ENCODE results near the gene PPP1R1B. TPM values are rescaled to one million over a fixed set of nuclear protein-coding genes. Genes with fewer than 3 reads are reported as not detected.

PPP1R1B gene
- total and polyA plus RNA-seq, 2 donors (not counting 1 experiment from before 2014, with no cell fraction given) = not detected

GRCh38 chr17:39662551-39663339 is 36.0 kb downstream of the PPP1R1B start:
- H3K4me3 ChIP-seq (ENCODE audit: control extremely low read depth in 1 of 5, extremely low read depth in 1 of 5, insufficient read depth in 1 of 5, low read depth in 2 of 5, low read length in 4 of 5) = no peak overlapping the region
- H3K36me3 ChIP-seq (replicated peaks in 1 of 2; ENCODE audit: control extremely low read depth in 1 of 2, control insufficient read depth in 1 of 2, extremely low read depth in 1 of 2, insufficient read depth in 2 of 2, low read length in 1 of 2) = peaks cover 0 to 33% of the 10 kb centered on the region in 2 experiments
- ATAC-seq (ENCODE audit: low read depth) (no peak), DNase-seq (no peak)
- H2AFZ ChIP-seq (ENCODE audit: insufficient read depth, low read depth, low read length, poor library complexity, severe bottlenecking) = no peak overlapping the region
- no peak overlapping the region for H3K27ac ChIP-seq (ENCODE audit: low read length in 2 of 2)
- H3K27me3 Mint-ChIP-seq = peaks cover 8% of the 10 kb centered on the region
- no peak overlapping the region for H3K9ac ChIP-seq (ENCODE audit: low read length)
- 65% methylated on average over 16 of the region's 22 CpGs for WGBS (ENCODE audit: insufficient coverage)
- H3K4me1 Mint-ChIP-seq = peaks cover 43% of the 10 kb centered on the region
- peaks cover 7% of the 10 kb centered on the region for H3K79me2 ChIP-seq (ENCODE audit: control insufficient read depth, insufficient read depth, low read length)
- no peaks in the 10 kb centered on the region for H3K9me3 Mint-ChIP-seq (ENCODE audit: insufficient read depth)
- intact Hi-C loops (cut with micrococcal nuclease) = no loop called here
- TF ChIP-seq CTCF (IDR thresholded peaks at IDR 0.05) = no peak
- TF ChIP-seq EZH2 (IDR thresholded peaks at IDR 0.05; ENCODE audit: borderline replicate concordance, insufficient read depth, low read depth, low read length, poor library complexity, severe bottlenecking) = no peak
- no peaks in the 10 kb centered on the region for H3K9me3 ChIP-seq (ENCODE audit: control extremely low read depth in 1 of 3, control insufficient read depth in 2 of 3, insufficient read depth in 1 of 3, low read length in 2 of 3)
- no peak overlapping the region for H3K4me3 Mint-ChIP-seq
- no peaks in the 10 kb centered on the region for H4K20me1 ChIP-seq (ENCODE audit: control insufficient read depth, insufficient read depth, low read length, poor library complexity, severe bottlenecking)
- POLR2A ChIA-PET = no interaction called here
- H3K4me2 ChIP-seq (replicated peaks; ENCODE audit: low read depth, low read length, poor library complexity, severe bottlenecking) = no peak overlapping the region
- peaks cover 45 to 62% of the 10 kb centered on the region in 2 donors for H3K4me1 ChIP-seq (ENCODE audit: control insufficient read depth in 2 of 2, insufficient read depth in 2 of 2, low read length in 2 of 2)
- no peak overlapping the region for H3K27ac Mint-ChIP-seq
- CTCF ChIA-PET = interaction anchor here (1.1 kb wide), 1 partner anchor 10 kb away, joined by 3 read pairs; no protein-coding TSS in a partner anchor
- peaks cover 0 to 14% (median 7%) of the 10 kb centered on the region in 4 experiments for H3K27me3 ChIP-seq (replicated peaks in 1 of 4; ENCODE audit: control extremely low read depth in 1 of 4, control insufficient read depth in 3 of 4, insufficient read depth in 4 of 4, low read length in 3 of 4)

DNA sequence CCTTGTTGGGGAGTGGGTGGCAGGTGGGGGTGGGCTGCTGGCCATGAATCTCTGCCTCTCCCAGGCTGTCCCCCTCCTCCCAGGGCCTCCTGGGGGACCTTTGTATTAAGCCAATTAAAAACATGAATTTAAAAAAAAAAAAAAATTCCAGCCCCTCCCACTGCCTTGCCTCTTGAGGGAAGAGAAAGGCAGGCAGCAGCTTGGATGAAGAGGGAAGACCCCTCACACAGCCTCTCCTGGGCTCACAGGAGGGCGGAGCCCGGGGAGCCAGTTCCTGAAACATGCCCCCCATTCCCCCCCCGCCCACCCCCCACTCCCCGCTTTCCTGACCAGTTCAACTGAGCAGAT is 36.6 kb downstream of the PPP1R1B start:
- ChIA-PET POLR2A (interaction anchor here (0.6 kb wide), 1 partner anchor 277 kb away, joined by 4 read pairs; no protein-coding TSS in a partner anchor), CTCF (interaction anchor here (1.1 kb wide), 1 partner anchor 10 kb away, joined by 3 read pairs; no protein-coding TSS in a partner anchor)
- H3K9me3 Mint-ChIP-seq (ENCODE audit: insufficient read depth) = no peaks in the 10 kb centered on the region

More for the DNA sequence above, 36.6 kb downstream of the PPP1R1B start:
- ATAC-seq (ENCODE audit: low read depth) = no peak
- Histone ChIP-seq H3K4me3 (ENCODE audit: control extremely low read depth in 1 of 5, extremely low read depth in 1 of 5, insufficient read depth in 1 of 5, low read depth in 2 of 5, low read length in 4 of 5) (no peak overlapping the region), H3K27ac (ENCODE audit: low read length in 2 of 2) (no peak overlapping the region), H3K9ac (ENCODE audit: low read length) (no peak overlapping the region), H3K79me2 (ENCODE audit: control insufficient read depth, insufficient read depth, low read length) (peaks cover 7% of the 10 kb centered on the region), H3K36me3 (replicated peaks in 1 of 2; ENCODE audit: control extremely low read depth in 1 of 2, control insufficient read depth in 1 of 2, extremely low read depth in 1 of 2, insufficient read depth in 2 of 2, low read length in 1 of 2) (peaks cover 0 to 30% of the 10 kb centered on the region in 2 experiments), H3K9me3 (ENCODE audit: control extremely low read depth in 1 of 3, control insufficient read depth in 2 of 3, insufficient read depth in 1 of 3, low read length in 2 of 3) (no peaks in the 10 kb centered on the region), H3K4me2 (replicated peaks; ENCODE audit: low read depth, low read length, poor library complexity, severe bottlenecking) (no peak overlapping the region), H2AFZ (ENCODE audit: insufficient read depth, low read depth, low read length, poor library complexity, severe bottlenecking) (no peak overlapping the region), H3K27me3 (replicated peaks in 1 of 4; ENCODE audit: control extremely low read depth in 1 of 4, control insufficient read depth in 3 of 4, insufficient read depth in 4 of 4, low read length in 3 of 4) (peaks cover 0 to 15% (median 7%) of the 10 kb centered on the region in 4 experiments), H3K4me1 (ENCODE audit: control insufficient read depth in 2 of 2, insufficient read depth in 2 of 2, low read length in 2 of 2) (peaks cover 46 to 58% of the 10 kb centered on the region in 2 donors), H4K20me1 (ENCODE audit: control insufficient read depth, insufficient read depth, low read length, poor library complexity, severe bottlenecking) (no peaks in the 10 kb centered on the region)
- no CpG with 5 or more reads among the region's 4 CpGs for WGBS (ENCODE audit: insufficient coverage)
- Mint-ChIP-seq H3K27me3 (peaks cover 8% of the 10 kb centered on the region), H3K4me3 (no peak overlapping the region), H3K4me1 (peaks cover 41% of the 10 kb centered on the region), H3K27ac (no peak overlapping the region)
- intact Hi-C loops (cut with micrococcal nuclease) = no loop called here
- TF ChIP-seq CTCF (IDR thresholded peaks at IDR 0.05) = no peak
- no peak for TF ChIP-seq EZH2 (IDR thresholded peaks at IDR 0.05; ENCODE audit: borderline replicate concordance, insufficient read depth, low read depth, low read length, poor library complexity, severe bottlenecking)
- DNase-seq = no peak

All from B cell (primary cell).